ES-I3 (cell line): ENCODE results near the gene TLR9.

Source experiments
- H3K36me3 ChIP-seq: 2 replicates; pipeline ENCODE4 v1.6.1; 2013; ENCODE audit warnings: mild to moderate bottlenecking, low read length, control low read depth, moderate library complexity; ENCODE audit not compliant: insufficient read depth
- H3K4me1 ChIP-seq: 2 replicates; pipeline ENCODE4 v1.6.1; 2013; ENCODE audit warnings: mild to moderate bottlenecking, control low read depth, low read length; ENCODE audit not compliant: insufficient read depth
- H3K9ac ChIP-seq: 2 replicates; pipeline ENCODE4 v1.6.1; 2013; ENCODE audit warnings: low read depth, mild to moderate bottlenecking, low read length, moderate library complexity
- H3K9me3 ChIP-seq: 2 replicates; pipeline ENCODE4 v1.6.1; 2013; ENCODE audit warnings: mild to moderate bottlenecking, low read length, moderate library complexity; ENCODE audit not compliant: control insufficient read depth, insufficient read depth

The TLR9 gene

DNA sequence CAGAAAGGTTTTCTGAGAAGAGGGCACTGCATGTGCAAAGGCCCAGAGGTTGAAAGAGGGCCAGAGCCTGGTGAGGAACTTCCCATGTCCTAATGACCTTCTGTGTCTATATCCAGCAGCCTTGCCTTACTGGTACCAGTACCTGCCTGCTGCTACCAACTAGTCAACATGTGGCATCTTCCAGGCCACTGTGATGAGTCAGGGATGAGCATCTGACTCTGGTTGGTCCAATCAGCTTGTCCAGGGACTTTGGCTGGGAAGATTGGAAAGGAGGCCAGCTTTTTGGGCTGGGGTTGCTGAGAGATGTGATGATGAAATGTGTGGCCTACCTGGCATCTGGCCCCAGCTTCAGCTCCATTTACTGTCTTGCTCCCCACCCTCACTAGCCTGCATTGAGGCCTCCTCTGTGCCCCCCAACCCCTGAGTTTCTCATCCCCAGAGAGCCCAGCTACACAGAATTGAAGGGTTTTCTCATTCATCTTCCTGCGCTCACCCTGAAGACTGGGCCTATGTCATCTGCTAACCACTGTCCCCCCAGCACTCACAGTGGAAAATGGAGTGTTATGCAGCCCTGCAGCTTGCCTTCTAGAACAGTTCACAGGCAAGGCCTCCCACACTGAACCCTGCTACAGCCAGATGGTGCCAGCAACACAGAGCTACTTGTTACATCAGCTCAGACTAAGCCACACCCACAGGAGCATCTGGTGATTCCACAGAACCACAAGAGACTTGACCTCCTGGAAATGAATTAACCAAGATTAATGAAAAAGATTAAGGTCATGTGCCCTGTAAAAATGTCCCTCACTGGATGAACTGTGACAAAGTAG, 14.8 kb upstream of the TLR9 start:
- Histone ChIP-seq H3K4me1 (peaks cover 30% of the 10 kb centered on the region), H3K9me3 (0 out of 2 replicates have a peak, but pooled peaks cover 3% of the 10 kb centered on the region), H3K36me3 (no peaks in the 10 kb centered on the region), H3K9ac (peak overlapping the region; percentile 97)

DNA sequence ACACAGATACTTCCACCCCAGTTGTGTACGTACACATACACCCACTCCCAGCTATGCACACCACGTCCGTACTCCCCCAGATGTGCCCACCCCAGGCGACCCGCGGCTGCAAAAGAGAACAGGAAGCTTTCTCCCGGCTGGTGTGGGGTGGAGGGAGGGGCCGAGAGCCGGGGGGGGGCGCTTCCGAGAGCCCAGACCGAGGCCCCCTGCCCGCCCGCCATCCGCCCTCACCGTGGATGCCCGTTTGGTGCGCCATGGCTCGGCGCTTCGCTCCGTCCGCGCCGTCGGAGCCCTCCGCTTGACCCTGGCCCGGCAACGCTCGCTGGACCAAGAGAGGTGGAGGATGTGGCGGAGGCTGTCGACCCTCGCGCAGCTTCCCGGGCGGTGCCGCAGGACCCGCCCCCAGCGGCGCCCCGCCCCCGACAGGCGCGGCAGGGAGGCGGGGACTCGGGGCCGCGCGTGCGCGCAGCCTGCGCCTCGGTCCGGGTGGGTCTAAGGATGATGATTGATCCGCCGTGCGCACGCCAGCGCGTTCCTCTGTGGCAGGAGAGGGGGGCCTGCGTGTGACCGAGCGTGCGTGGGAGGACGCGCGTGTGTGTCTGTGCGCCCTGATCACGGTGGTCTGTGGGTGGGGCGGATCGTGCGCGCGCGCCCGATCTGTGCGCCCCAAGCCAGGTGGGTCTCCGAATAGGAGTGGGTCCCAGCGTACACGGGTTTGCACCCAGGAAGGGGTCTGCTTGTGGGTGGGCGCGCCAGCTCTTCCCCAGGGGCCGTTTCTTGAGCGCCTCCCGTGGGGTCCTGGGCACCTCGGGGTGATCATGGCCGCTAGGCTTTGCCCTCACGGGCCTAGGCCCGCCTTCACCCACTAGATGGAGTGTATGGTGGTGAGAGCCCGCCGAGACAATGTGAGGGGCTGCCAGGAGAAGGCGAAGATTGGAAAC, 13.6 kb upstream of the TLR9 start, which contains the start of gene TWF2:
TWF2 (minus strand) TSS at position 398 of the 941 bp plus-strand sequence; CDS start at position 256, 142 bp downstream.
- Histone ChIP-seq H3K36me3 (no peaks in the 10 kb centered on the region), H3K9ac (peak within 1 kb of the TSS; percentile 97), H3K4me1 (peaks cover 26% of the 10 kb centered on the region), H3K9me3 (0 out of 2 replicates have a peak, but pooled peaks cover 3% of the 10 kb centered on the region)

DNA sequence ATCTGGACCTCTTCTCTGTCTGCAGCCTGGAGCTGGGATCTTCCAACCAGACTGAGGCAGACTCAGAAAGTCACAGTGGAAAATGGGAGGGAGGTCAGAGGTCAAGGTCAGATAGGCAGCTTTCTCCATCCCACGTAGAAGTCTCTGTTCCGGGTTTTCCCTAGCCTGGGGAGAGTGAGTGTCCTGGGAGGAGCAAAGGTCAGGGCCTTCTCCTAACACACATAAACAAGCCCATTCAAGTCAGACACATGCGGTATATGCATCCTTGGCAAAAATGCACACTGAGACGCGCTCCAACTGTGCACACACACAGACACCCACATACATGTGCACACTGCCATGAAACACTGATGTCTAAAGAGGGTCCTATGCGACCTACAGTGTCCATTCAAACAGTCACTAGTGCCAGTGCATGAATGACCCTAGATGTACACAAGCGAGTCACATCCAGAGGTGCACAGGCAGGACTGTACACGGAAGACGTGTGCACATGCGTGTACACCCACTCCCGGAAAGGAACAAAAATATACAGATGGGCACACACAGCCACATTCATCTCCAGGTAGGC, 12.8 kb upstream of the TLR9 start:
- peaks cover 26% of the 10 kb centered on the region for H3K4me1 ChIP-seq
- no peaks in the 10 kb centered on the region for H3K36me3 ChIP-seq
- peak overlapping the region; percentile 97 for H3K9ac ChIP-seq
- no peaks in the 10 kb centered on the region for H3K9me3 ChIP-seq

DNA sequence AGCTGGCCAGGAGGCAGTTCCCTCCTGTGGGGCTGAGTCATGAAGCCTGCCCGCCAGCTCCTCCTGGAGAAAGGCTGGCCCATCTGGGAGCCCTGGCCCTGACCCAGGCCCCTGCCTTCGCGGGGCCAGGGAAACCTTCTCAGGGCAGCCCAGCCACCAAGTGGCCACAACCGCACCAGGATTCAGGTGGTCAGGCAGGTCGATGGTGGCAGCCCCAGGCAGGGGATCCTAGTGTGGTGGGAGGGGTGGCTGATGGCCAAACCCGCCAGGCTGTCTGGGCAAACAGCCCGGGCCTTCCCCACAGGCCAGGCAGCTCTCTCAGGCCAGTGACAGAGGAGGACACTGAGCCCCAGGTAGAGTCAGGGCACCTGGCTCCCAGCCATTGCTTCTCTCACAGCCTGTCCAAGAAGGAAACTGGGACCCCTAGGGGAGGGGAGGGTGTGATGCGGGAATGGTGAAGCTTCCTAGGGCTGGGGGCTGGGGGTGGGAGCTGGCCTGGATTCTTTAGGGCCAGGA, 12.3 kb upstream of the TLR9 start:
- Histone ChIP-seq H3K9me3 (no peaks in the 10 kb centered on the region), H3K9ac (peak overlapping the region; percentile 97; the same call in 1 of the 2 replicates), H3K4me1 (peaks cover 26% of the 10 kb centered on the region), H3K36me3 (no peaks in the 10 kb centered on the region)

DNA sequence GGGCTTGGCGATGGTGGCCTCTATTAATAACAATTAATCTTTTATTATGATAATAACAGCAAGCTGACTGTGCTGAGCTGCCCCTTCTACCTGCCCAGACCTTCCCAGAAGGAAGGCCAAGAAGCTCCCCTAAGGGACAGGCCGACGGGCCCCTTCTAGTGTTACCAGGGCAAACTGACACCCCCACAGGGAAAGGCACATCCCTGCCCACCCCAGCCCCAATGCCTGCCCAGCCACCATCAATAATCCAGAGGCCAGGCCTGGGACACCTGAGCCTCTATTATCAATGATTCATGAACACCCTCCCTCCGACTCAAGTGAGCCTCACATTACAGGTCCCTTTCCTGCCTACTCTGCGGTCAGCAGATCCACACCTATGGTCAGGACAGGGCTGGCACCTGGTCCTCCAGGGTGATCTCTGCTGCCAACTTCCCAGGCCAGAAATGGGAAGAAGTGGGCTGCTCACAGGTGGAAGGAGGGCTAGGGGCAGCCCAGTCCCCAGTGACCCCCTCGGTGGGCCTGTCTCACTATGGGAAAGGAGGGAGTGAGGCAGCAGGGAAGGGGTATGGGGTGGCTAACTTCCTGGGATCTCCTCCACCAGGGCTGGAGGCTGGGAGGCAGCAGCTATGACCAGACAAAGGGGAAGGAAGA, 11.7 kb upstream of the TLR9 start:
- Histone ChIP-seq H3K36me3 (no peaks in the 10 kb centered on the region), H3K9ac (0 out of 2 replicates have a peak overlapping the region, but pooled peaks have one; percentile 17), H3K4me1 (peaks cover 26% of the 10 kb centered on the region), H3K9me3 (no peaks in the 10 kb centered on the region)

DNA sequence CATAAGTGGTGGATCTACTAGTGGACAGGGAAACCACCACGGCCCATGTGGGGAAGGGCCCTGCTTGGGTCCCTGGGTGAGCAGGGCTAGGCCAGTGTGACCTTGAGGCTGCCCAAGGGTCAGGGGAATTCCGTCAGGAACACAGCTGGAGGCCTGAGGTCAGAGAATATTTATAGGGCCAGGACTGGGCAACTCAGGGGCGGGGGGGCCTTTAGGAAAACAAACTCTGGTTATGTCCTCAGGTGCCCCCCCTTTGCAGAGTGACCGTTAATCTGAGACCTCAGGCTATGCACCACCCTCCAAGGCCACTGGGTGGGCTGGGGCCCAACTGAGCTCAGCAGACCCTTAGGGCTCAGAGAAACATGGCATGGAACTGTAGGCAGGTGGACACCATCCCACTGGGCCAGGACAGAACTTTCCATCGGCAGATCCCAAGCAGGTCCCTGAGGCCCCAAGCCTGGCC, 11.0 kb upstream of the TLR9 start:
- H3K9me3 ChIP-seq, result no peaks in the 10 kb centered on the region
- H3K36me3 ChIP-seq, result no peaks in the 10 kb centered on the region
- peaks cover 26% of the 10 kb centered on the region for H3K4me1 ChIP-seq
- H3K9ac ChIP-seq, result no peak overlapping the region

DNA sequence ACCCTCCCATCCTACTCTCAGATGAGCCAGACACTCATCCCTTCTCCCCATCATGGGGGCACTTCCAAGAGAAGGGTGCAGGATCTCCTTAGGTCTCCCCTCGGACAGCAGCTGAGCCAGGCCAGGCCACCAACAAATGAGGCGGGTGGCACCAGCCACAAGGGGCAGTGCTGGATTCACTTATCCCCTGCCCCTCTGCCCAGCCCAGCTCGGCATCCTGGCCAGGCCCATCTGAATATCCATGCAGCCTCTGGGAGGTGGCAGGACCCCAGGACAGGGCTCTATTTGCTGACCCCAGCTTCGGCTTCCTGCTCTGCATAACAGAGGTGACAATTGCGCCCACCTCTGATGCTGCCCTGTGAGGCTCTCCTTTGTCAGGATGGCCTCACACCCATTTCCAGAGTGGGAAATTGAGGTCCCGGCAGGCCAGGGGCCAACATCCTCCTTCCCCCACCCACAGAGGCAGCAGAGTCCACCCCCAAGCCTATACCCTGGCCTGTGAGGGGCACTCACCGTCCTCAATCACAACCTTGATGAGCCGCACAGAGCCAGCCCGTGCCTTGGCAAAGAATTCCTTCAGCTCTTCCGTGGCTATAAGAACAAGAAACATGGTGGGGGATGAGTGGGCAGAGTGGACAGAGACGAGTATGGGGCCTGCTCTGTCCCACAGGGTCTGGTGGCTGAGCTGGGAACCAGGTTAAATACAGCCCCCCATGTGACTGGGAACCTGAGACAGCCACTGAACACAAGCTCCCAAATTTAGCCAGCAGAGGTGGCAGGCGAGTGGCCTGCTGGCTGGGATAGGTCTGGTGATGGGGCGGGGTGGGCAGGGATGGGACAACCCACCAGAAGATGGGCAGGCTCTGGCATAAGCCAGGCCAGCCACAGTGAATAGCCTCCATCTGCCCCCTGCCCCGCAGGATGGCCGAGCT, 9.3 kb upstream of the TLR9 start:
- Histone ChIP-seq H3K4me1 (peaks cover 17% of the 10 kb centered on the region), H3K36me3 (peaks cover 9% of the 10 kb centered on the region)

DNA sequence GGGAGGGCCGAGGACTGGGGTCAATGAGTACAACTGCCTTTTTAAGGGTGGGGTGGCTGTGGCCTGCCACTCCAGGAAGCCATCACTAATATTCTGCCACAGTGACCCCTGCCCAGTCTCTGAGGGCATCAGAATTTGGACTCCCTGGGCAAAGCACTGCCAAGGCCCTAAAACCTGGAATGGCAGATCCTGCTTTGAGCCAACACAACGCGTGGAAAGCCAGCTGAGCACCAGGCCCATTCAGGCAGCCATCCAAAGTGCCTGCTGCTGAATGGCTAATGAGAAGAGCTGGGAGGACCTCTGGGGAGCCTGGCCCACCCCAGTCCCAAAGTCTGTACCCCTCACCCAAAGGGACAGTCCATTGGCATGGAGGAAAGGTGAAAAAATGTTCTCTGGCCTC, 8.5 kb upstream of the TLR9 start:
- Histone ChIP-seq H3K9ac (no peak overlapping the region), H3K36me3 (peaks cover 9% of the 10 kb centered on the region), H3K4me1 (peaks cover 17% of the 10 kb centered on the region), H3K9me3 (no peaks in the 10 kb centered on the region)

More for the DNA sequence above, 9.3 kb upstream of the TLR9 start:
- Histone ChIP-seq H3K9ac (no peak overlapping the region), H3K9me3 (no peaks in the 10 kb centered on the region)

DNA sequence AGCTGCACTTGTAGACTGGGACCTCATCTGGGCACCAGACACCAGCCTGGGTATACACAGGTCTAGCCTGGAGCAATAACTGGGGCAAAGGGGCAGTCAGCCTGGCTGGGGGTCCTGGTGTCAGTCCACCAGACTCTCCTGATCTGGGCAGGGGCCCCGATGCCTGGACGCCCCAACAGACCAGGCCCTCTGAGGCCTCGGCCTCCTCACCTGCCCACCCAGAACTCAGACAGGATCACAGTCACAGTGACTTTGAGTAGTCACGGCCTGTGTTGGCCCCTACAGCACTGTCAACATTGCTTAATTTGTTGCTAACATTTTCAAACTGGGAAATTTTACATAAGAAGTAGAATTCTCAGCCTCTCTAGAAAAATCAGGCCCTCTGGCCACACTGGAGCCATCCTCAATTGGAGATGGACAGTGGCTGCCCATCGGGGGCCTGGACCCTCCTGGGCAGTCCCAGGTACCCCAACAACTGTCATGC, 7.7 kb upstream of the TLR9 start:
- H3K36me3 ChIP-seq, result peaks cover 9% of the 10 kb centered on the region
- H3K9ac ChIP-seq, result no peak overlapping the region
- peaks cover 17% of the 10 kb centered on the region for H3K4me1 ChIP-seq
- no peaks in the 10 kb centered on the region for H3K9me3 ChIP-seq

DNA sequence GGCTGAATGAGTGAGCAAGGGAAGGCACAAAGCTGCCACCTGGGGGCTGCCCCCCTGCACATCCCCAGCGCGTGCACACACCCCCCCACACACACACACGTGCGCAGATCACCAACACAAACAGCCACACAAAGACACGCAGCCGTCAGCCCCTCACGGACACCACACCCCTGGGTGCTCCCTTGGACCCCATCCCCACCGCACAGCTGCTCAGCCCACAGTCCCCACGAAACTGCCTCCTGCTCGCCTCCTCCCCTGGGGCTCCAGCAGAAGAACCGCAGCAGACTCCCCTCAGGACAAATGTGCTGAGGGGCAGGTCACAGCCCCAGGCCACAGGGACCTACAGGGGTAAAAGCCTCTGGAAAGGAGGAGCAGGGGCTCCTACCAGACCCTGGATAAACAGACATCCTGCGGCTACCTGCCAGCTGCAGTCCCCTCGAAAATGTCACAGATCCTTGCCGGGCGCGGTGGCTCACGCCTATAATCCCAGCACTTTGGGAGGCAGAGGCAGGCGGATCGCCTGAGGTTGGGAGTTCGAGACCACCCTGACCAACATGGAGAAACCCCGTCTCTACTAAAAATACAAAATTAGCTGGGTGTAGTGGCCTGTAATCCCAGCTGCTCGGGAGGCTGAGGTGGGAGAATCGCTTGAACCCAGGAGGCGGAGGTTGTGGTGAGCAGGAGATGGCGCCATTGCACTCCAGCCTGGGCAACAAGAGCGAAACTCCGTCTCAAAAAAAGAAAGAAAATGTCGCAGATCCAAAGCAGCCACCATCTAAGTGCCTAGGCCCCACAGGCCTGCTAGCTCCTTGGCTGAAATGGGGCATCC, 7.0 kb upstream of the TLR9 start:
- Histone ChIP-seq H3K4me1 (peaks cover 14% of the 10 kb centered on the region), H3K9ac (no peak overlapping the region), H3K9me3 (no peaks in the 10 kb centered on the region), H3K36me3 (peaks cover 9% of the 10 kb centered on the region)

DNA sequence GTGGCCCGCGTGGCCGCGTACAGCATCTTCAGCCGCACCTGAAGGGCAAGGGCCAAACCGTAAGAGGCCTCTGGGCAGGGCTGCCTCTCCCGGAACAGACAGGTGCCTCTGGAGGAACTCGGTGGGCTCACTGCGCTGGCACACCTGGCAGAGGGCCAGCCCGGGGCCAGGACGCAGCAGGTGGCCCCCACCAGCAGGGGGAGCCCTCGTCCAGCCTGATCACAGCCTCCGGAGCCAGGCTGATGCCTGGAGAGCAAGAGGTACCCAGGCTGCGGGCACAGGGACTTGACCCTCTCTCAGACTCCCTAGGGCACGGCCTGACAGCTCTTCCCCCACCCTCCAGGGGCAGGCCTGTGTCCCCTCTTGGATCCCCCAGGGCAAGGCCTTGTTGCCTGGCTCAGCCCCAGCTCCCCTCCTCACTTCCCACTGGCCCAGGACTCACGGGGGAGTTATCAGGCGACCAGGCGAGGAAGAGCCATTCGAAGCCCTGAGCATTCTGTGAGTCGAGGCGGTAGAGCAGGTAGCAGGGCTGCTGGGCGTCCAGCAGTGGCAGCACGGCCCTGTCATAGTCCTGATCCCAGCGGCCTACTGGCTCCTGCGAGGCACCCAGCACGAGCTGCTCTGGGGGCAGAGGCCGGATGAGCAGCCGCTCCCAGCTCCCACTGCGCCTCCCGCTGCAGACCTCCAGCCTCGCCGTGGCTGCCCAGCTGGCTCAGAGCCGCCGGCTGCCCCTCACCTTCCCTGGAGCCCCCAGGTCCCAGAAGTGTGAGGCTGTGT, 6.2 kb upstream of the TLR9 start:
- Histone ChIP-seq H3K9me3 (no peaks in the 10 kb centered on the region), H3K36me3 (peaks cover 9% of the 10 kb centered on the region), H3K4me1 (peaks cover 6% of the 10 kb centered on the region), H3K9ac (no peak overlapping the region)
